Suprapubic skin (tissue), 4 donors: ENCODE measurements around the gene DMAC1. TPM values are rescaled to one million over a fixed set of nuclear protein-coding genes. Genes with fewer than 3 reads are reported as not detected.

Experiments
- DNase-seq, 2 donors: peaks; one replicate each; pipeline ENCODE4 v3.0.0-alpha.2; 2019; ENCODE audit warnings: low spot score in 2 of 2
- H3K27ac ChIP-seq: fragments of 200-600 bp; sonication (generic); one replicate; pipeline ENCODE4 v1.5.1; 2019
- H3K27me3 ChIP-seq: fragments of 200-600 bp; sonication (generic); one replicate; pipeline ENCODE4 v1.5.1; 2019
- H3K36me3 ChIP-seq: fragments of 200-600 bp; sonication (generic); one replicate; pipeline ENCODE4 v1.5.1; 2019
- H3K4me1 ChIP-seq: fragments of 200-600 bp; sonication (generic); one replicate; pipeline ENCODE4 v1.5.1; 2019
- H3K4me3 ChIP-seq: fragments of 200-600 bp; sonication (generic); one replicate; pipeline ENCODE4 v1.5.1; 2019; ENCODE audit warnings: mild to moderate bottlenecking
- H3K9me3 ChIP-seq: fragments of 200-600 bp; sonication (generic); one replicate; pipeline ENCODE4 v1.5.1; 2019
- EP300 ChIP-seq: sonication (generic); formaldehyde crosslinking; IDR thresholded peaks from one replicate; pipeline ENCODE4 v1.6.1; 2017; ENCODE audit warnings: antibody characterized with exemption
- POLR2A ChIP-seq, 2 donors: fragments of 450-650 bp; IDR thresholded peaks; one replicate each; pipeline ENCODE4 v1.6.1; 2017; ENCODE audit warnings: antibody characterized with exemption in 2 of 2, mild to moderate bottlenecking in 2 of 2, moderate library complexity in 2 of 2
- POLR2AphosphoS5 ChIP-seq, 3 donors: sonication (generic); formaldehyde crosslinking; IDR thresholded peaks; one replicate each; pipeline ENCODE4 v1.6.1; 2017; ENCODE audit warnings: antibody characterized with exemption in 3 of 3
- WGBS: methylation state at CpG from one replicate; pipeline ENCODE4 v1.1.5; 2018; 5-methylcytosine and 5-hydroxymethylcytosine counted together
- total RNA-seq, 4 donors: library from RNA; depleted of rRNA; stranded (reverse); fragments of >200 nt; gene quantifications; one replicate each; pipeline ENCODE4 v1.1.0, GENCODE V29; 2016
- TF ChIP-seq, protein P1 (sequence below), 2 donors: fragments of 200-600 bp in 1 of 2; fragments of 450-650 bp in 1 of 2; sonication (generic) in 1 of 2; IDR thresholded peaks; one replicate each; pipeline ENCODE4 v1.5.1; 2016 to 2019; ENCODE audit warnings: antibody characterized with exemption in 2 of 2, mild to moderate bottlenecking in 1 of 2, moderate library complexity in 1 of 2

The DMAC1 gene
- total RNA-seq, 4 donors from 2014 or later, result 12.5 to 14.6 (median 13.6) TPM

DNA sequence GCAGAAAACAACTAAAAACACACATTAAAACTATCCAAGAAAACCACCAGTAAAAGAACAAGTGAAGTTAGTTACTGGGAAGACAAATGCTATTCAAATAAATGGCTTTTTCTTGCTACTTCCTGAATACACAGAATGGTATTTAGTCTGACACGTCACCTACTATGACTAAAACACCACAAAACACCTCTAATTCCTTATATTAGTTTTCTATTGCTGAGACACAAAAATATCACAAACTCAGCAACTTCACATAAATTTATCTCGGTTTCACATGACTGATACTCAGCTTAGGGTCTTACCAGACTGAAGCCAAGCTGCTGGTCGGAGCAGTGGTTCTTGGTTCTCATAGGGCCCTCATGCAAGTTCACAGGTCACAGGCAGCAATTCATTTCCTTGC, 5.4 kb downstream of the DMAC1 start:
- no peak for DNase-seq
- TF ChIP-seq EP300 (no peak), POLR2A (IDR thresholded peaks at IDR 0.05) (no peak), POLR2AphosphoS5 (IDR thresholded peaks at IDR 0.05) (no peak)
- TF ChIP-seq, protein P1, sequence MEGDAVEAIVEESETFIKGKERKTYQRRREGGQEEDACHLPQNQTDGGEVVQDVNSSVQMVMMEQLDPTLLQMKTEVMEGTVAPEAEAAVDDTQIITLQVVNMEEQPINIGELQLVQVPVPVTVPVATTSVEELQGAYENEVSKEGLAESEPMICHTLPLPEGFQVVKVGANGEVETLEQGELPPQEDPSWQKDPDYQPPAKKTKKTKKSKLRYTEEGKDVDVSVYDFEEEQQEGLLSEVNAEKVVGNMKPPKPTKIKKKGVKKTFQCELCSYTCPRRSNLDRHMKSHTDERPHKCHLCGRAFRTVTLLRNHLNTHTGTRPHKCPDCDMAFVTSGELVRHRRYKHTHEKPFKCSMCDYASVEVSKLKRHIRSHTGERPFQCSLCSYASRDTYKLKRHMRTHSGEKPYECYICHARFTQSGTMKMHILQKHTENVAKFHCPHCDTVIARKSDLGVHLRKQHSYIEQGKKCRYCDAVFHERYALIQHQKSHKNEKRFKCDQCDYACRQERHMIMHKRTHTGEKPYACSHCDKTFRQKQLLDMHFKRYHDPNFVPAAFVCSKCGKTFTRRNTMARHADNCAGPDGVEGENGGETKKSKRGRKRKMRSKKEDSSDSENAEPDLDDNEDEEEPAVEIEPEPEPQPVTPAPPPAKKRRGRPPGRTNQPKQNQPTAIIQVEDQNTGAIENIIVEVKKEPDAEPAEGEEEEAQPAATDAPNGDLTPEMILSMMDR (IDR thresholded peaks at IDR 0.05), result no peak
- no peaks in the 10 kb centered on the region for H3K9me3 ChIP-seq
- no peak overlapping the region for H3K4me3 ChIP-seq
- H3K4me1 ChIP-seq, result peaks cover 8% of the 10 kb centered on the region
- WGBS, result 84% methylated on average over 3 of the region's 3 CpGs
- no peak overlapping the region for H3K27ac ChIP-seq
- H3K27me3 ChIP-seq, result no peaks in the 10 kb centered on the region
- peaks cover 29% of the 10 kb centered on the region for H3K36me3 ChIP-seq

DNA sequence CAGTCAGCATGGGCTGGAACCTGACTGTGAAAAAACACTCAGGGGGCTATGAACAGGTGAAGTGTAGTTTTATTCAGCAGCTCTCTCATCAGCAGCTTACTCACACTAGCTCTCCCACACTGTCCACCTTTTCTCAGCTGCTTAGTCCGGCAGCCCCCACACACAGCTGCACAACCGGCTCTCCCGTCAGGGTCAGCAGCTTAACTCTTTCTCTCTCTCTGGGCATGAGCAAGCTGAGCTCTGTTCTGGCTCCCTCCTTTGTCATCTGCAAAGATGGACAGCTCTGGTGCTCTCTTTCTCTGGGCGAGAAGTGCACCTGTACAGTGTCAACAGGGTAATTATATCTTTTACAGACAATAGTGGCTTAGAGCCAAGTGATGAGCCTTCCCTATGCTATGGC, 8.2 kb downstream of the DMAC1 start:
- TF ChIP-seq EP300, result no peak
- TF ChIP-seq POLR2A (IDR thresholded peaks at IDR 0.05), result no peak
- TF ChIP-seq, protein P1 (IDR thresholded peaks at IDR 0.05), result no peak
- no peak for TF ChIP-seq POLR2AphosphoS5 (IDR thresholded peaks at IDR 0.05)
- 71% methylated on average over 4 of the region's 4 CpGs for WGBS
- peaks cover 24% of the 10 kb centered on the region for H3K36me3 ChIP-seq

DNA sequence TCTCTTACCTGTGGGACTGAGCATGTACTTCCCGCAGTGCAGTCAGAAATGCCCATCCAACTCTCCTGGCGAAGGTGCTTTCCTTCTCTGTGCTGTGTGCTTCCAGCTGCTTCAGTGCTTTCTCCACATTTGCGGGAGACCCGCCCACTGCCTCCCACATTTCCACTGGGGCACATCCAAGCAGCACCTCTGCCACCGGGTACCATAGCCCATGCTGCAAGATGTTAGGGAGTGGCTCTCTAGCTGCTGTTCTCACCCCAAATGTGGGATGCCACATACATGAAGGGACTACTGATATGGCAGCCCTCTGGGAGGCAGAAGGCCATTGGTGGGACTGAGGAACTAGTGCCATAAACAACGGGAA, 8.8 kb downstream of the DMAC1 start:
- Histone ChIP-seq H3K36me3 (peaks cover 20% of the 10 kb centered on the region), H3K4me3 (no peak overlapping the region), H3K27me3 (no peaks in the 10 kb centered on the region), H3K27ac (no peak overlapping the region), H3K9me3 (no peaks in the 10 kb centered on the region), H3K4me1 (no peaks in the 10 kb centered on the region)
- WGBS, result 79% methylated on average over 5 of the region's 6 CpGs
- TF ChIP-seq, protein P1 (IDR thresholded peaks at IDR 0.05), result no peak
- TF ChIP-seq EP300 (no peak), POLR2AphosphoS5 (IDR thresholded peaks at IDR 0.05) (no peak), POLR2A (IDR thresholded peaks at IDR 0.05) (no peak)
- no peak for DNase-seq

More for the DNA sequence above, 8.2 kb downstream of the DMAC1 start:
- H3K9me3 ChIP-seq, result no peaks in the 10 kb centered on the region
- no peak overlapping the region for H3K4me3 ChIP-seq
- H3K4me1 ChIP-seq, result no peaks in the 10 kb centered on the region
- no peaks in the 10 kb centered on the region for H3K27me3 ChIP-seq
- no peak overlapping the region for H3K27ac ChIP-seq
- DNase-seq, result no peak

DNA sequence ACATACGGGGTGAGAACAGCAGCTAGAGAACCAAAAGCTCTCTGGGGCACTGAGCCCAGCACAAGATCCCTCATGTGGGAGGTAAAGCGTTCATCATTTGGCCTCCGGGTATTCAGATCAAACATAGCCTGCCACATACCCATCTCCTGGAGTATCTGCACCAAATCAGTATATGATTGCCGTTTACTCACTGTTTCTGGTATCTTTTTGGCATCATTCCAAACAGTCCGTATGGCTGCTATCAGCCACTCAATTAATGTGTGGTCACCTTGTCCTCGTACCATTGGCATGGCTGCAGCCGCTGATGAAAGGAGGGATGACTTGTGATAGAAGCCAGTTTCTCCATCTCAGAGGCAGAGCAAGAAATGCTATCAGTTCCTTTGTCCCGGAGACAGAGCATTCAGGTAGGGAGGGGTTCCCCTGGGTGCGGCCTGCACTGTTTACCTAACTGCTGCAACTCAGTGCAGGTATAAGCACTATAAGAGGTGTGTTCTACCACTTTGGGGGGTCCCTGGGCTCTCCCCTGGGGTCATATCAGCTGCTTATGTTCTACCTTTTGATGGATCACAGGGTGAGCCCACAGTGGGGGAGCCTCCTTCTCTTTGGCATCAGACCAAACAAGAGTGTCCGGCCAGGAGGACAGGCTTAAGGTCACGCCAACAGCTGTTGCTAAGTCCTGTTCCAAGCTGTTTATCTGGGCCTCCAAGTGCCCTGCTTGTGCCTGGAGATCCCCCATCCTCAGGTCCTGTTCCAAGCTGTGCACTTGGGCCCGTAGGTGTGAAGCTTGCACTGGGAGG, 9.4 kb downstream of the DMAC1 start:
- TF ChIP-seq, protein P1 (IDR thresholded peaks at IDR 0.05), result no peak
- TF ChIP-seq POLR2A (IDR thresholded peaks at IDR 0.05) (no peak), POLR2AphosphoS5 (IDR thresholded peaks at IDR 0.05) (no peak), EP300 (no peak)
- Histone ChIP-seq H3K27ac (no peak overlapping the region), H3K4me1 (no peaks in the 10 kb centered on the region), H3K4me3 (no peak overlapping the region), H3K36me3 (peaks cover 14% of the 10 kb centered on the region), H3K27me3 (no peaks in the 10 kb centered on the region), H3K9me3 (no peaks in the 10 kb centered on the region)
- no peak for DNase-seq
- 59% methylated on average over 11 of the region's 12 CpGs for WGBS

DNA sequence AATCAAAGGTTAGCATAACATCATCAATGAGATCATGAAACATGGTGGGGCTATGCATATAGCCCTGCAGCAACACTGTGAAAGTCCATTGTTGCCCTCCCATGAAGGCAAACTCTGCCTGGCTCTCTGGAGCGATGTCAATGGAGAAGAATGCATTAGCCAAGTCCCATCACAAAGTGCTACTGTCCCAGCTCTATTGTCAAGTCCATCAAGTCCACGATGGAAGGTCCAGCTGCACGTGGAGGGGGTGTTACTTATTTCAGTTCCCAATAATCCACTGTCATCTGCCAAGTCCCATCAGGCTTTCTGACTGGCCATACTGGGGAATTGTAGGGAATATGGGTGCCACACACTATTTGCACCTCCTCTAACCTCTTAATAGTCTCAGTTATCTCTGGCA, 10.8 kb downstream of the DMAC1 start:
- Histone ChIP-seq H3K27me3 (no peaks in the 10 kb centered on the region), H3K36me3 (peaks cover 3% of the 10 kb centered on the region), H3K4me3 (no peak overlapping the region), H3K27ac (no peak overlapping the region), H3K4me1 (no peaks in the 10 kb centered on the region), H3K9me3 (no peaks in the 10 kb centered on the region)
- no peak for DNase-seq
- 96% methylated on average over 3 of the region's 3 CpGs for WGBS
- TF ChIP-seq EP300 (no peak), POLR2A (IDR thresholded peaks at IDR 0.05) (no peak), POLR2AphosphoS5 (IDR thresholded peaks at IDR 0.05) (no peak)
- TF ChIP-seq, protein P1 (IDR thresholded peaks at IDR 0.05), result no peak
